Parathyroid adenoma (tissue), 2 donors: Measurements from ENCODE around the gene CLCA2.

Source experiments
- H2AFZ ChIP-seq: fragments of 300-600 bp; sonication (generic); one replicate; pipeline ENCODE4 v1.7.0; 2017; ENCODE audit warnings: antibody characterized with exemption, mild to moderate bottlenecking
- H3K27ac ChIP-seq: fragments of 300-600 bp; sonication (generic); one replicate; pipeline ENCODE4 v1.7.0; 2017
- H3K27me3 ChIP-seq: fragments of 300-600 bp; sonication (generic); one replicate; pipeline ENCODE4 v1.7.0; 2017; ENCODE audit warnings: low read length; ENCODE audit not compliant: control insufficient read depth, insufficient read depth
- H3K36me3 ChIP-seq: fragments of 300-600 bp; sonication (generic); one replicate; pipeline ENCODE4 v1.7.0; 2017; ENCODE audit warnings: low read length; ENCODE audit not compliant: control insufficient read depth, insufficient read depth
- H3K4me1 ChIP-seq: fragments of 300-600 bp; sonication (generic); one replicate; pipeline ENCODE4 v1.7.0; 2017; ENCODE audit warnings: control low read depth
- H3K4me2 ChIP-seq: fragments of 300-600 bp; sonication (generic); one replicate; pipeline ENCODE4 v1.7.0; 2017; ENCODE audit warnings: low read length
- H3K4me3 ChIP-seq: fragments of 300-600 bp; sonication (generic); one replicate; pipeline ENCODE4 v1.7.0; 2017; ENCODE audit warnings: low read depth, low read length
- H3K79me2 ChIP-seq: fragments of 300-600 bp; sonication (generic); one replicate; pipeline ENCODE4 v1.7.0; 2017; ENCODE audit warnings: control low read depth
- H3K9ac ChIP-seq: fragments of 300-600 bp; sonication (generic); one replicate; pipeline ENCODE4 v1.7.0; 2017; ENCODE audit warnings: mild to moderate bottlenecking
- H3K9me3 ChIP-seq: fragments of 300-600 bp; sonication (generic); one replicate; pipeline ENCODE4 v1.7.0; 2017; ENCODE audit warnings: low read length; ENCODE audit not compliant: control insufficient read depth
- TF ChIP-seq, protein P1 (sequence below): fragments of 300-600 bp; sonication (generic); IDR thresholded peaks from one replicate; pipeline ENCODE4 v1.7.0; 2017; ENCODE audit warnings: antibody characterized with exemption, mild to moderate bottlenecking
- donor health status: primary hyperparathyroidism.

The CLCA2 gene

DNA sequence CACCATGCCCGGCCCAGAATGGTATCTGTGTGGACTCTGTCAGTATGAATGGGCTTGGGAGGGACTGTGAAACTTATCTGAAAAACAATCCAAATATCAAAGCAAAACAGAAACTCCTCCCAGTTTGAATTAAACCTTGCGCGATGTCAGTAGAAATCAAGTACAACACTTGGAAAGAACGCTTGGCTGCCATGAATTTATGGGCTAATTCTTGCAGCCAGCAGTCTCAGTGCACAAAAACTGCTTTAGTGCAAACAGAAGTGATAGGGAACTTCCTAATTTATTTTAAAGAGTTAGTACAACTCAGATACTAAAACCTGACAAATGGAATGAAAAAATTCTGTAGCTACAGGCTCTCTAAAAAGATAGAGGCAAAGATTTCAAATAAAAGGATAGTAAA lies 53.3 kb downstream of the CLCA2 start:
- Histone ChIP-seq H3K9ac (no peak overlapping the region), H3K4me1 (no peaks in the 10 kb centered on the region), H3K27me3 (no peaks in the 10 kb centered on the region), H3K9me3 (no peaks in the 10 kb centered on the region), H2AFZ (no peak overlapping the region), H3K4me3 (no peak overlapping the region), H3K27ac (no peak overlapping the region), H3K36me3 (no peaks in the 10 kb centered on the region), H3K79me2 (no peaks in the 10 kb centered on the region), H3K4me2 (no peak overlapping the region)
- TF ChIP-seq, protein P1, sequence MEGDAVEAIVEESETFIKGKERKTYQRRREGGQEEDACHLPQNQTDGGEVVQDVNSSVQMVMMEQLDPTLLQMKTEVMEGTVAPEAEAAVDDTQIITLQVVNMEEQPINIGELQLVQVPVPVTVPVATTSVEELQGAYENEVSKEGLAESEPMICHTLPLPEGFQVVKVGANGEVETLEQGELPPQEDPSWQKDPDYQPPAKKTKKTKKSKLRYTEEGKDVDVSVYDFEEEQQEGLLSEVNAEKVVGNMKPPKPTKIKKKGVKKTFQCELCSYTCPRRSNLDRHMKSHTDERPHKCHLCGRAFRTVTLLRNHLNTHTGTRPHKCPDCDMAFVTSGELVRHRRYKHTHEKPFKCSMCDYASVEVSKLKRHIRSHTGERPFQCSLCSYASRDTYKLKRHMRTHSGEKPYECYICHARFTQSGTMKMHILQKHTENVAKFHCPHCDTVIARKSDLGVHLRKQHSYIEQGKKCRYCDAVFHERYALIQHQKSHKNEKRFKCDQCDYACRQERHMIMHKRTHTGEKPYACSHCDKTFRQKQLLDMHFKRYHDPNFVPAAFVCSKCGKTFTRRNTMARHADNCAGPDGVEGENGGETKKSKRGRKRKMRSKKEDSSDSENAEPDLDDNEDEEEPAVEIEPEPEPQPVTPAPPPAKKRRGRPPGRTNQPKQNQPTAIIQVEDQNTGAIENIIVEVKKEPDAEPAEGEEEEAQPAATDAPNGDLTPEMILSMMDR, result no peak

DNA sequence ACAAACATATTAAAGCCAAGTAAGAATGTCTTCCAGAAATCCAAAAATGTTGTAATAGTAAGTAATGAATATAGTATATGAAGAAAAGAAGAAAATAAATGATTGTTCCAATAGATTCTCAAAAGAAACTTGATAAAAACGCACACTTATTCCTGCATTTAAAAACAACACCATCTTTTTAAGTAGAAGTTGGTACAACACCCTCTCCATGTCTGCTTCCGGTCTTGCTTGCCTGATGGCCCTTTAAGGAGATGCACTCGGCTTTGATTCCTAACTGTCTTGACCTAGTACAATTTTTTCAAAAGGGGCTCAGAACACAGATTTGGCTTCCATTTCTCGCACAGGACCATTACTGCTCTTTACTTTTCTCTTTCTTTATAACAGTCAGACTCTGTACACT lies 53.7 kb downstream of the CLCA2 start:
- H3K36me3 ChIP-seq, result no peaks in the 10 kb centered on the region
- H3K79me2 ChIP-seq, result no peaks in the 10 kb centered on the region
- H3K9ac ChIP-seq, result no peak overlapping the region
- TF ChIP-seq, protein P1, result no peak
- H3K27me3 ChIP-seq, result no peaks in the 10 kb centered on the region
- no peak overlapping the region for H3K27ac ChIP-seq
- H3K4me2 ChIP-seq, result no peak overlapping the region
- H3K4me1 ChIP-seq, result no peaks in the 10 kb centered on the region
- H2AFZ ChIP-seq, result no peak overlapping the region
- H3K9me3 ChIP-seq, result no peaks in the 10 kb centered on the region
- H3K4me3 ChIP-seq, result no peak overlapping the region

DNA sequence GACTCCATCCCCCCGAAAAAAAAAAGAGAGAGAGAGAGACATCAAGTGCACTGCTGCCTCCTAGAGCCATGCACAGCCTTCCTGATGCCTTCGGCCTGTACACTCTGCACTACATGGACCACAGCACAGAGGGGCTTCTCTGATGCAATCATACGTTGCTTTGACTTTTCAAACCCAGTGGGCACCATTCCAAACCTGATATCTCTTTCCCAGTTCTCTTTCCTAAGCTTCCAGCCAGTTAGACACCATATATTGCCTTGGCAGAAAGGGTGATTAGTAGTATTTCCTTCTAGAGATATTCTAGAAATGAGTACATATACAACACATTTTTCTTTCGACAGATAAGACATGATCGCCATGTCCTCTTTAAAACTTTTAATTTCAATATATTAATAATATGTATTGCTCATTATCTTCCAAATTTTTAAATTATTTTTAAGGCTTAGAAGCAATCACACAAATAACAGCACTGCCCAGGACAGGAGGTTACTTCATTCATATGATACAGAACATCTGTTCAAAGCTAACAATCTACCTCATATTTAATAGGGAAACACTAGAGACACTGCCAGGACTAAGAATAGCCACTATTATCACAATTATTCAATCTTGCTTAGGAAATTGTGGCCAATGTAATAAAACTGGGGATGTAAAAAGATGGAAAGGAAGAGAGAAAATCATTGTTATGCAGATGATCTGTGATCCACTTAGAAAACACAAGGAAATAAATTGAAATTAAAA lies 54.6 kb downstream of the CLCA2 start:
- no peak overlapping the region for H3K9ac ChIP-seq
- H3K4me3 ChIP-seq, result no peak overlapping the region
- no peaks in the 10 kb centered on the region for H3K9me3 ChIP-seq
- no peaks in the 10 kb centered on the region for H3K36me3 ChIP-seq
- no peaks in the 10 kb centered on the region for H3K79me2 ChIP-seq
- no peak overlapping the region for H3K27ac ChIP-seq
- no peak overlapping the region for H3K4me2 ChIP-seq
- TF ChIP-seq, protein P1, result no peak
- no peak overlapping the region for H2AFZ ChIP-seq
- H3K4me1 ChIP-seq, result no peaks in the 10 kb centered on the region
- no peaks in the 10 kb centered on the region for H3K27me3 ChIP-seq

DNA sequence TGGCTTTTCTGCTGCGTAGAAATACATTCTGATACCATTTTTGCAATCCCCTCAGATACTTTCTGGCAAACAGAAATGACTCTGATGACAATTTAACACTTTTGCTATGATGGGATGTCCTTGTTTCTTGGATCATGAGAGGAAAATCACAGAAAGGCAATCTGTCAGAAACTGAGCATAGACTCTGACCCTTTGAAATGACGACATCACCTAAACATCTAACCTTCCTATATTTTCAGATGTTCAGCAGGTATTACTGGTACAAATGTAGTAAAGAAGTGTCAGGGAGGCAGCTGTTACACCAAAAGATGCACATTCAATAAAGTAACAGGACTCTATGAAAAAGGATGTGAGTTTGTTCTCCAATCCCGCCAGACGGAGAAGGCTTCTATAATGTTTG lies 58.0 kb downstream of the CLCA2 start:
- H3K9ac ChIP-seq, result no peak overlapping the region
- no peaks in the 10 kb centered on the region for H3K9me3 ChIP-seq
- H3K27me3 ChIP-seq, result no peaks in the 10 kb centered on the region
- no peaks in the 10 kb centered on the region for H3K79me2 ChIP-seq
- H3K36me3 ChIP-seq, result no peaks in the 10 kb centered on the region
- no peaks in the 10 kb centered on the region for H3K4me1 ChIP-seq
- TF ChIP-seq, protein P1, result no peak
- H3K27ac ChIP-seq, result no peak overlapping the region
- H2AFZ ChIP-seq, result no peak overlapping the region
- no peak overlapping the region for H3K4me3 ChIP-seq
- H3K4me2 ChIP-seq, result no peak overlapping the region

DNA sequence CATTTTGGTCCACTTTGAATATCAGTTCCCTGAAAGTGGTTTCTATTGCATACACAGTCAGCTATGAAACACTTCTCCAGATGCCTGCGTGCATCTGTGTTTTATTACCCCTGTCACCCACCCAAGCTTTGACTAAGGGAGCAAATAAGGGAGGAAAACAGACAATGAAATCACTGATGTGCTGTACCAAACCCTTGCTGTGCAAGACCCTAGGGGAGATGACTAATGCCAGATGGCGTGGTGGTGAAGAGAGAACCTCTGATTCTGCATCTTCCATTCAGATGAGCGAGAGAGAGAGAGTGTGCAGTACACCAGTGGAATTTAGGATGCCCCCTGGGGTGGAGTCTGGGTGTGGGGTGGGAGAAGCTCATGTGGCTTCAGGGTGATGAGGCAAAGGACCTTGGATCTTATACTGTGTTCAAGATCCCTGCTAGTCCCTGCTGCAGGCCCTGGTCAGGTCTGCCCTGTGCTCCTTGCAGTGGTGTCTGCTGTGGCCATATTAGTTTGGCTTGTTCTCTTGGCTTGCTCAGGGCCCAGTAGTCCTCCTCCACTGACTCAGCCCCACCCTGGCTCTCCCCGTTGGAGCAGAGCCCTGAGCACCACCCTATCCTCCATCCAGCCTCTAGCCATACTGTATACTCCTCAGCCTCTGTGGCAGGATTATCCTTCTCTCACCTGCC lies 63.3 kb downstream of the CLCA2 start:
- Histone ChIP-seq H3K4me2 (no peak overlapping the region), H3K36me3 (no peaks in the 10 kb centered on the region), H3K4me3 (no peak overlapping the region), H3K27me3 (no peaks in the 10 kb centered on the region), H3K4me1 (no peaks in the 10 kb centered on the region), H3K9me3 (no peaks in the 10 kb centered on the region), H3K27ac (no peak overlapping the region), H3K79me2 (no peaks in the 10 kb centered on the region), H3K9ac (no peak overlapping the region), H2AFZ (no peak overlapping the region)
- TF ChIP-seq, protein P1, result no peak
